WTC11 (cell line): Measurements from ENCODE around the gene GPR3.

Source experiments
- NR1H2 ChIP-seq: sonication (generic); formaldehyde crosslinking; IDR thresholded peaks from 2 replicates; pipeline ENCODE4 v1.9.0; 2021; ENCODE audit warnings: mild to moderate bottlenecking, moderate library complexity, missing genetic modification reagents
- SP1 ChIP-seq: sonication (generic); formaldehyde crosslinking; conservative IDR thresholded peaks from 2 replicates; pipeline ENCODE4 v1.8.1; 2022; ENCODE audit warnings: missing genetic modification reagents
- ZBTB21 ChIP-seq: sonication (generic); formaldehyde crosslinking; IDR thresholded peaks from 2 replicates; pipeline ENCODE4 v1.8.1; 2023; ENCODE audit warnings: mild to moderate bottlenecking, missing genetic modification reagents, borderline replicate concordance
- TF ChIP-seq, protein P1 (sequence below): fragments of 200-600 bp; IDR thresholded peaks from 2 replicates; pipeline ENCODE4 v1.8.0; 2022; ENCODE audit warnings: antibody characterized with exemption
- TF ChIP-seq, protein P2 (sequence below): sonication (generic); formaldehyde crosslinking; IDR thresholded peaks from 2 replicates; pipeline ENCODE4 v1.8.0; 2023; ENCODE audit warnings: mild to moderate bottlenecking, missing genetic modification reagents
- TF ChIP-seq, protein P3 (sequence below): sonication (generic); formaldehyde crosslinking; conservative IDR thresholded peaks from 2 replicates; pipeline ENCODE4 v1.8.1; 2022; ENCODE audit warnings: mild to moderate bottlenecking, missing genetic modification reagents

DNA sequence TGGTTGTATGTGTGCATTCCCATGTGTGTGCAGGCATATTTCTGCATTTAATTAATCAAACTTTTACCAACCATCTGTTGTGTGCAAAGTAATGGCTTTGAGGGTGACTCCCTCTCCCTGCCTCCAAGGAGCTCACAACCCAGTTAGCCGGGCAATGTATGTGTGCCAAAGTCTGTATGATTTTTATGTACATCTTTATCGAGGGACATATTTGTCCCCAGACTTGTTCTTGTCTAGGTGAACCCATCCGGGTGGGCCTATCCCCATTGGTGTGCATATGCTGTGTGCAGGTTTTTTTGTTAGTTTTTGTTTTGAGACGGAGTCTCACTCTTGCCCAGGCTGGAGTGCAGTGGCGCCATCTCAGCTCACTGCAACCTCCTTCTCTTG is 48.8 kb upstream of the GPR3 start:
- TF ChIP-seq, protein P1, sequence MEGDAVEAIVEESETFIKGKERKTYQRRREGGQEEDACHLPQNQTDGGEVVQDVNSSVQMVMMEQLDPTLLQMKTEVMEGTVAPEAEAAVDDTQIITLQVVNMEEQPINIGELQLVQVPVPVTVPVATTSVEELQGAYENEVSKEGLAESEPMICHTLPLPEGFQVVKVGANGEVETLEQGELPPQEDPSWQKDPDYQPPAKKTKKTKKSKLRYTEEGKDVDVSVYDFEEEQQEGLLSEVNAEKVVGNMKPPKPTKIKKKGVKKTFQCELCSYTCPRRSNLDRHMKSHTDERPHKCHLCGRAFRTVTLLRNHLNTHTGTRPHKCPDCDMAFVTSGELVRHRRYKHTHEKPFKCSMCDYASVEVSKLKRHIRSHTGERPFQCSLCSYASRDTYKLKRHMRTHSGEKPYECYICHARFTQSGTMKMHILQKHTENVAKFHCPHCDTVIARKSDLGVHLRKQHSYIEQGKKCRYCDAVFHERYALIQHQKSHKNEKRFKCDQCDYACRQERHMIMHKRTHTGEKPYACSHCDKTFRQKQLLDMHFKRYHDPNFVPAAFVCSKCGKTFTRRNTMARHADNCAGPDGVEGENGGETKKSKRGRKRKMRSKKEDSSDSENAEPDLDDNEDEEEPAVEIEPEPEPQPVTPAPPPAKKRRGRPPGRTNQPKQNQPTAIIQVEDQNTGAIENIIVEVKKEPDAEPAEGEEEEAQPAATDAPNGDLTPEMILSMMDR = no peak
- TF ChIP-seq ZBTB21 (no peak), SP1 (CRISPR knock-in tag) (no peak), NR1H2 (CRISPR knock-in tag) (no peak)
- TF ChIP-seq, protein P2, sequence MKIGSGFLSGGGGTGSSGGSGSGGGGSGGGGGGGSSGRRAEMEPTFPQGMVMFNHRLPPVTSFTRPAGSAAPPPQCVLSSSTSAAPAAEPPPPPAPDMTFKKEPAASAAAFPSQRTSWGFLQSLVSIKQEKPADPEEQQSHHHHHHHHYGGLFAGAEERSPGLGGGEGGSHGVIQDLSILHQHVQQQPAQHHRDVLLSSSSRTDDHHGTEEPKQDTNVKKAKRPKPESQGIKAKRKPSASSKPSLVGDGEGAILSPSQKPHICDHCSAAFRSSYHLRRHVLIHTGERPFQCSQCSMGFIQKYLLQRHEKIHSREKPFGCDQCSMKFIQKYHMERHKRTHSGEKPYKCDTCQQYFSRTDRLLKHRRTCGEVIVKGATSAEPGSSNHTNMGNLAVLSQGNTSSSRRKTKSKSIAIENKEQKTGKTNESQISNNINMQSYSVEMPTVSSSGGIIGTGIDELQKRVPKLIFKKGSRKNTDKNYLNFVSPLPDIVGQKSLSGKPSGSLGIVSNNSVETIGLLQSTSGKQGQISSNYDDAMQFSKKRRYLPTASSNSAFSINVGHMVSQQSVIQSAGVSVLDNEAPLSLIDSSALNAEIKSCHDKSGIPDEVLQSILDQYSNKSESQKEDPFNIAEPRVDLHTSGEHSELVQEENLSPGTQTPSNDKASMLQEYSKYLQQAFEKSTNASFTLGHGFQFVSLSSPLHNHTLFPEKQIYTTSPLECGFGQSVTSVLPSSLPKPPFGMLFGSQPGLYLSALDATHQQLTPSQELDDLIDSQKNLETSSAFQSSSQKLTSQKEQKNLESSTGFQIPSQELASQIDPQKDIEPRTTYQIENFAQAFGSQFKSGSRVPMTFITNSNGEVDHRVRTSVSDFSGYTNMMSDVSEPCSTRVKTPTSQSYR (CRISPR knock-in tag) = no peak
- TF ChIP-seq, protein P3, sequence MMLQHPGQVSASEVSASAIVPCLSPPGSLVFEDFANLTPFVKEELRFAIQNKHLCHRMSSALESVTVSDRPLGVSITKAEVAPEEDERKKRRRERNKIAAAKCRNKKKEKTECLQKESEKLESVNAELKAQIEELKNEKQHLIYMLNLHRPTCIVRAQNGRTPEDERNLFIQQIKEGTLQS (CRISPR knock-in tag) = no peak
